MV-4-11 (cell line): ENCODE measurements around the gene ZNF451.

Experiments
- DNase-seq: peaks from one replicate; lab custom pipeline; 2025; lab: John Stamatoyannopoulos, UW

The ZNF451 gene

GRCh38 chr6:57159127-57159526 is 69.1 kb downstream of the ZNF451 start:
- DNase-seq, result no peak

GRCh38 chr6:57162028-57162427 is 72.0 kb downstream of the ZNF451 start:
- DNase-seq, result no peak

GRCh38 chr6:57162516-57162915 is 72.5 kb downstream of the ZNF451 start:
- DNase-seq, result no peak

- DNase-seq, result peak; percentile 85
Measured at GRCh38 chr6:57163956-57164355, 74.0 kb downstream of the ZNF451 start.

- no peak for DNase-seq
Measured at GRCh38 chr6:57165080-57165479, 75.1 kb downstream of the ZNF451 start.

- DNase-seq, result peak; percentile 82
Measured at GRCh38 chr6:57172136-57173055, 82.4 kb downstream of the ZNF451 start, which contains the start of gene BAG2. Gene BAG2 (plus strand): TSS chr6:57172326. CDS start chr6:57172698, 372 bp downstream.

- peak; percentile 27 for DNase-seq
Measured at GRCh38 chr6:57173056-57173885, 83.3 kb downstream of the ZNF451 start.

- DNase-seq, result peak; percentile 29
Measured at GRCh38 chr6:57173886-57174510, 84.0 kb downstream of the ZNF451 start.

GRCh38 chr6:57174511-57174907 is 84.5 kb downstream of the ZNF451 start:
- DNase-seq, result no peak

- DNase-seq, result no peak
Measured at GRCh38 chr6:57177545-57178265, 87.7 kb downstream of the ZNF451 start.

- DNase-seq, result no peak
Measured at GRCh38 chr6:57180596-57180995, 90.6 kb downstream of the ZNF451 start.

GRCh38 chr6:57182017-57182432 is 92.0 kb downstream of the ZNF451 start:
- DNase-seq, result no peak

- DNase-seq, result no peak
Measured at GRCh38 chr6:57183336-57183735, 93.3 kb downstream of the ZNF451 start.

- DNase-seq, result peak; percentile 62
Measured at GRCh38 chr6:57190140-57190539, 100.2 kb downstream of the ZNF451 start.

- DNase-seq, result peak; percentile 25
Measured at GRCh38 chr6:57193177-57193576, 103.2 kb downstream of the ZNF451 start.

GRCh38 chr6:57195457-57195856 is 105.5 kb downstream of the ZNF451 start:
- DNase-seq, result no peak

- no peak for DNase-seq
Measured at GRCh38 chr6:57198926-57199636, 109.1 kb downstream of the ZNF451 start.

GRCh38 chr6:57201718-57202117 is 111.7 kb downstream of the ZNF451 start:
- no peak for DNase-seq

- DNase-seq, result no peak
Measured at GRCh38 chr6:57205550-57206328, 115.8 kb downstream of the ZNF451 start.

GRCh38 chr6:57207141-57207540 is 117.2 kb downstream of the ZNF451 start:
- DNase-seq, result peak; percentile 47
